Measurements from ENCODE around the gene DPT. TPM values are rescaled to one million over a fixed set of nuclear protein-coding genes. Genes with fewer than 3 reads are reported as not detected.

The DPT gene
- total and polyA plus RNA-seq, 2 donors (not counting 3 experiments of a cell fraction or from before 2014, with no cell fraction given): not detected

DNA sequence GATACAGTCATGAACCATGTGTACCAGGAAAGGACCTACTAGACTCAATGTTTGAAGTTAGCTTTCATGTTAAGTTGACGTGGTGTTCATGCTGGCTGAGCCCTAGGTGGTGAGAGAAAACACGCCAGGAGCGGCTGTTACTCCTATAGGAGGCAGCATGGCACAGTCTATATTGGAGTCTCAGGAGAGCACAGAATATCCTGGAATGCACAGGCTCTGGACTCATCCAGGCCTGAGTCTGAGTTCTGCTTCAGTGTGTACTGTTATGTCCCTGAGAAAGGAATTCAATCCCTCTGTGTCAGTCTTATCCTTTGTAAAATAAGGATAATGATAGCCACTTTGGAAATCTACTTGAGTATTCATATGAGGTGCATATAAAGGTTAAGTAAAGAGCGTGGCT lies 41.2 kb downstream of the DPT start:
- Histone ChIP-seq H3K4me3 (replicated peaks in 1 of 3; ENCODE audit: insufficient read depth in 1 of 3, low read depth in 1 of 3, low read length in 3 of 3) (no peak overlapping the region), H3K9me1 (replicated peaks; ENCODE audit: control insufficient read depth, extremely low read depth, insufficient read depth, low read length) (no peaks in the 10 kb centered on the region), H3K36me3 (ENCODE audit: control insufficient read depth in 2 of 2, extremely low read depth in 1 of 2, insufficient read depth in 2 of 2, low read length in 2 of 2) (no peaks in the 10 kb centered on the region), H3K9me3 (replicated peaks; ENCODE audit: control insufficient read depth, insufficient read depth, low read length) (no peaks in the 10 kb centered on the region), H4K20me1 (replicated peaks; ENCODE audit: control insufficient read depth, extremely low read depth, insufficient read depth, low read length) (no peaks in the 10 kb centered on the region), H3K4me1 (ENCODE audit: control insufficient read depth, extremely low read depth, insufficient read depth, low read length) (no peaks in the 10 kb centered on the region), H3K27ac (ENCODE audit: insufficient read depth, low read depth, low read length) (no peak overlapping the region), H2AFZ (ENCODE audit: low read depth, low read length) (no peak overlapping the region), H3K79me2 (ENCODE audit: control insufficient read depth, insufficient read depth, low read length) (no peaks in the 10 kb centered on the region), H3K27me3 (ENCODE audit: control insufficient read depth in 2 of 2, insufficient read depth in 2 of 2, low read length in 2 of 2) (no peaks in the 10 kb centered on the region), H3K9ac (replicated peaks; ENCODE audit: extremely low read depth, insufficient read depth, low read length) (no peak overlapping the region), H3K4me2 (ENCODE audit: insufficient read depth, low read length) (no peak overlapping the region)
- intact Hi-C loops (cut with micrococcal nuclease): no loop called here
- TF ChIP-seq EZH2 (IDR thresholded peaks at IDR 0.05; ENCODE audit: borderline replicate concordance, low read depth, low read length, severe bottlenecking): no peak
- TF ChIP-seq MYC (IDR thresholded peaks at IDR 0.05; ENCODE audit: low read depth, low read length): no peak
- no peak for TF ChIP-seq POLR2AphosphoS5 (IDR thresholded peaks at IDR 0.05; ENCODE audit: insufficient read depth, low read depth, low read length)
- TF ChIP-seq JUN (IDR thresholded peaks at IDR 0.05; ENCODE audit: borderline replicate concordance, insufficient read depth, insufficient read length, low read depth): no peak
- dilution Hi-C loops (cut with MboI; ENCODE audit: extremely low pct_ligation_motif_present, low sequenced_read_pairs): no loop called here
- FAIRE-seq: no peak
- DNase-seq (ENCODE audit: low read depth, low spot score): no peak
- CTCF ChIA-PET: no interaction called here
- POLR2A ChIA-PET: no interaction called here
- no TSS peak for BruUV-seq (replicated peaks)

DNA sequence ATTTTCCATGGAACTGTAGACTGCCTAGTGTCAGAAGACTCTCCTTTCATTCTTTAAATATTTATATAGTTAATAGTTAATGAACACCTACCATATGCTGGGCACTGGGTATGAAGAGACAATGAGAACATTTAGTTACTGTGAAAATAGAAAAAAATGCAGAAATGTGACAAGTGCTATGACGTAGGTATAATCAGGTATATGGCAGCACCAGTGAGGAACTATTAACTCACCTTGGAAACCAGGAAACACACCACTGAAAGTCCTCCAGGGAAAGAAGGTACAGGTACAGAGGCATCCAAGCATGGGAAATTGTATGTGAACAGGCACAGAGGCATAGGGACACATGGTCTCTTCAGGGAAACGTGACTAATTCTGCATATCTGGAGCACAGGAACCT lies 42.3 kb downstream of the DPT start:
- Histone ChIP-seq H4K20me1 (replicated peaks; ENCODE audit: control insufficient read depth, extremely low read depth, insufficient read depth, low read length) (no peaks in the 10 kb centered on the region), H3K4me1 (ENCODE audit: control insufficient read depth, extremely low read depth, insufficient read depth, low read length) (no peaks in the 10 kb centered on the region), H3K36me3 (ENCODE audit: control insufficient read depth in 2 of 2, extremely low read depth in 1 of 2, insufficient read depth in 2 of 2, low read length in 2 of 2) (no peaks in the 10 kb centered on the region), H3K9ac (replicated peaks; ENCODE audit: extremely low read depth, insufficient read depth, low read length) (no peak overlapping the region), H3K79me2 (ENCODE audit: control insufficient read depth, insufficient read depth, low read length) (no peaks in the 10 kb centered on the region), H3K4me3 (replicated peaks in 1 of 3; ENCODE audit: insufficient read depth in 1 of 3, low read depth in 1 of 3, low read length in 3 of 3) (no peak overlapping the region), H3K27ac (ENCODE audit: insufficient read depth, low read depth, low read length) (no peak overlapping the region), H3K27me3 (ENCODE audit: control insufficient read depth in 2 of 2, insufficient read depth in 2 of 2, low read length in 2 of 2) (no peaks in the 10 kb centered on the region), H3K9me3 (replicated peaks; ENCODE audit: control insufficient read depth, insufficient read depth, low read length) (no peaks in the 10 kb centered on the region), H3K9me1 (replicated peaks; ENCODE audit: control insufficient read depth, extremely low read depth, insufficient read depth, low read length) (no peaks in the 10 kb centered on the region), H3K4me2 (ENCODE audit: insufficient read depth, low read length) (no peak overlapping the region), H2AFZ (ENCODE audit: low read depth, low read length) (no peak overlapping the region)
- BruUV-seq (replicated peaks): no TSS peak
- dilution Hi-C loops (cut with MboI; ENCODE audit: extremely low pct_ligation_motif_present, low sequenced_read_pairs): no loop called here
- intact Hi-C loops (cut with micrococcal nuclease): no loop called here
- ChIA-PET POLR2A (no interaction called here), CTCF (no interaction called here)
- DNase-seq (ENCODE audit: low read depth, low spot score): no peak
- TF ChIP-seq MYC (IDR thresholded peaks at IDR 0.05; ENCODE audit: low read depth, low read length): no peak
- no peak for TF ChIP-seq CTCF (IDR thresholded peaks at IDR 0.05; ENCODE audit: extremely low read depth in 1 of 2, insufficient read depth in 1 of 2, low read depth in 1 of 2, low read length in 2 of 2)
- no peak for TF ChIP-seq FOS (IDR thresholded peaks at IDR 0.05; ENCODE audit: borderline replicate concordance, insufficient read depth, low read length)
- no peak for TF ChIP-seq POLR2A (IDR thresholded peaks at IDR 0.05; ENCODE audit: low read depth, low read length)
- no peak for FAIRE-seq
